HG03520 (cell line): ENCODE measurements around the gene PLD5.
"Not testable (repeated sequence)": the region's sequence is repeated elsewhere in the genome, so short reads cannot be mapped to it uniquely, and the experiment has no call there.

Experiments
- ATAC-seq: cut with Tn5 transposase; IDR thresholded peaks from one replicate; pipeline ENCODE4 v1.9.1; 2021; ENCODE audit warnings: mild to moderate bottlenecking, moderate library complexity; ENCODE audit not compliant: unreplicated experiment

Gene PLD5

DNA sequence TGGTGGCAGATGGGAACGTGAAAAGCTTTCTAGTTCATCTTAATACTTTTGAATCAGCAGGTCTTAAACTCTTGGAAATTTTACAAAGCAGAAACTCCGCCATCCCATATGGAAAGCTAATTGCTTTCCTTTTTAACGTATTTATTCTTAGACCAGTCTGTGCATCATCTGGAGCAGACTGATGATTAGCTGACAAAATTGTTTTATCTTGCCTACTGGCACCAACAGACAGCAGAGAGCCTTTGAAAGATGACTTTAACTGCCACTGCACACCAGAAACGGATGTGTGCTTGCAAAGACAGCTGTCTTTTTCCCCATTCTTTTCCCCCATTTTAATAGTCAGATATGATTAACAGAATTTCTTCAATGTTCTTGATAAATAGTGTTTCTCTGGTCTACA lies 97.0 kb downstream of the PLD5 start:
- ATAC-seq = no peak

DNA sequence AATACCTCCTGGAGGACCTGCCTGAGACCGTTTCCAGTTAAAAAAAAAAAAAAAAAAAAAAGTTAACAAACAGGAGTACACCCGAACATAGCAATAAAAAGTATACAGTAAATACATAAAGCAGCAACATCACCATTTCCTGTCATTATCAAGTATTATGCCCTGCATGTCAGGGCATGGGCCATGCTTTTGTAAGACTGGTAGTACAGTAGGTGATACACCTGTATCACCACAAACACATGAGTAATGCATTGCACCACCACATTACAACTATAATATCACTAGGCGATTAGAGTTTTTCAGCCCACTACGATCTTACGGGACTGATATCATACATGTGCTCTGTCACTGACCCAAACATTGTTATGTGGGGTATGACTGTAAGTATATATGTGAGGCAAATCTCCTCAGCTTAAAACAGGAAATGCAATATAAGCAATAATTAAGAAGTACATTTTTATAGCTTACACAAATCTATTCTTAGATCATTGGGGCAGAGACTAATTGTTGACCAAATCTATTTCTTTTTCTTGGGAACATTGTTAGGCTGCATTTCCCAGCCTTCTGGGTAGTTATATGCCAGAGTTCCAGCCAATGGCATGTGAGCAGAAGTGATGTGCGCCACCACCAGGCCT lies 98.1 kb downstream of the PLD5 start:
- ATAC-seq = no peak

- peak; percentile 58 for ATAC-seq
These were observed 99.3 kb downstream of the PLD5 start for GRCh38 chr1:242425232-242425631.

DNA sequence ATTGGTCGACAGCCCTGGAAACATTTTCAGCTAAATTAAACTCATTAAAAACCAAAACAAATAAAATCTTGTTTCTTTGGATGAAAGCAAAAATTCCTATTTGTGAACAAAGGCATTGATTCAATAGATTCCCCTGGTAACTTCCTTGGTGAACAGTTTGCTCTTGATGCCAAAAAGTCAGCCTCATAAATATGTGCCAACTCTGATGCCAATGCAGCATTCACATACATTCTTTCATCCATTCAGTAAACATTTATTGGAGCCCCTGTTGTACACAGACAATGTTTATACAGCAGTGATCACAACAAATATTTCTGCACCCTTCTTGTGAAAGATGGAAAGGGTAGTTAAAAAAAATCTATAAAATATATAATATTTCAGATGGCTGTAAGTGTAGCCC lies 107.8 kb downstream of the PLD5 start:
- no peak for ATAC-seq

- no peak for ATAC-seq
These were observed 111.6 kb downstream of the PLD5 start for GRCh38 chr1:242412921-242413320.

GRCh38 chr1:242411901-242412300 lies 112.6 kb downstream of the PLD5 start:
- no peak for ATAC-seq

- no peak for ATAC-seq
These were observed 118.5 kb downstream of the PLD5 start for GRCh38 chr1:242405947-242406346.

GRCh38 chr1:242404296-242404695 lies 120.2 kb downstream of the PLD5 start:
- no peak for ATAC-seq

DNA sequence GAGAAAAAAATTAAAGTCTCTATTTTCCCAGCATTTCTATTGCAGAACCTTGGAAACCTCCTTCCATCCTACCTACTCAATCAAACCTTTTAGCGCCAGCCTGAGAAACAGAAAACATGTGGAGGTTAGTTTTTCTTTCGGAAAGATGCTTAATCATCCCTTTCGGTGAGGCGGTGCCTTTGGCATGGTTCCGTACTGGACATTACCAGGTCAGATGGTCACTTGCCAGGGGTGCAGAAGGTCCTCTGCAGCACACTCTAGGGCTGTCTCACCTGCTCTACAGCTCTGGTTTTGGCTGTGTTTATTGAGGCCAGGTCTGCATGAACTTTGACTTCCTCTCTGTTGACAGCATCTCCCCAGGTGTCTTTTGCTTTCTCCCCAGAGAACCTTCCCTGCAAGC lies 121.5 kb downstream of the PLD5 start:
- ATAC-seq = no peak

- no peak for ATAC-seq
These were observed 122.6 kb downstream of the PLD5 start for GRCh38 chr1:242401937-242402336.

DNA sequence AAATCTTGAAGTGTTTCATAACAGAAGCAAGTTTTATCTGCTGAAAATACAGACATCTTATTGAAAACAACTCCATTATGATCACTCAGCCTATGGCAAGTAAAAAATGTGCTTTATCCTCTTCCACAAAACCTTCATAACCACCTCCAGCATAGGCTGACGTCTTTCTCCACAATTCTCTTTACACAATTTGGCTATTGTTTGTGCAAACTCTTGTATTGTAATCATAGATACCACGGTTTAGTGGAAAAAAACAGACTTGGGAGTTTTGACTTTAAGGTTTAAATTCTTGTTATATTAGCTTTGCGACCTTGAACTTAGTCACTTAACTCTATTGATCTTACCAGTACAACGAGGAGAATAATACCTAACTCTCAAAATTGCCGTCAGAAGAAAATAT lies 126.1 kb downstream of the PLD5 start:
- no peak for ATAC-seq

GRCh38 chr1:242391896-242392295 lies 132.6 kb downstream of the PLD5 start:
- no peak for ATAC-seq

DNA sequence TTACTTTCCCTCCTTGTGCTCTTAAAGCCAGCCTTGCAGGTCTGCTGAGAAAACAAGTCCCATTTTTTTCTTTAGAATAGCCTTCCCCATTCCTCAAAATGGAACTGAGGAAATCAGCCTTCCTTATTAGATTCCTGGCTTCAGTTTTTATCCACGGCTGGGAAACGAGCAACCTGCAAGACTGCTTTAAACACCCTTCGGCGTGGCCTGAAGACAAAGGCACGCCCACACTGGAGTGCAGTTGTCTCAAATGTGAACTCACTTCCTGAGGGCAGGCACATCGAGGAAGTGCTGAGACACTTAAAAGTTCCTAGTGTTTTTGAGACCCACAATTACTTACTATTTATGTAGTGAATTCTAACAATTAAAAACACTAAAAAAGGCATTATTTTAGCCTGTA lies 148.4 kb downstream of the PLD5 start:
- ATAC-seq = not testable (repeated sequence)

DNA sequence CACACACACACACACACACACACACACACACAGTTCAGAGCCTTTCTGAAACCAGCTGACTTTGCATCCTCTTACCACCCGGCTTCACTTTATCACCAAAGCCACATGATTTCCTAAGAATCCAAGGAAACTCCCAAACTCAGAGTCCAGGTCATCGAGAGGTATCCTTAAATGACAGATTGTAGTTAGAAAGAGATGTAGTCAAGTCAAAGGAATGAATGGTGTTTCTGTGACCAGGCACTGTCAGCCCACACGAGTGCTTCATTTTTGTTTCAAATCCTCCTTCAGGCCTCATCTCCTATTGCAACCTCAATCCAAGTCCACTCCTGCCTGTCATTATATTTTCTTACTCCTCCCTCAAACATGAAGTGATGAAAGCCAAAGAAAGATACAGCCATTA lies 174.1 kb downstream of the PLD5 start:
- not testable (repeated sequence) for ATAC-seq

DNA sequence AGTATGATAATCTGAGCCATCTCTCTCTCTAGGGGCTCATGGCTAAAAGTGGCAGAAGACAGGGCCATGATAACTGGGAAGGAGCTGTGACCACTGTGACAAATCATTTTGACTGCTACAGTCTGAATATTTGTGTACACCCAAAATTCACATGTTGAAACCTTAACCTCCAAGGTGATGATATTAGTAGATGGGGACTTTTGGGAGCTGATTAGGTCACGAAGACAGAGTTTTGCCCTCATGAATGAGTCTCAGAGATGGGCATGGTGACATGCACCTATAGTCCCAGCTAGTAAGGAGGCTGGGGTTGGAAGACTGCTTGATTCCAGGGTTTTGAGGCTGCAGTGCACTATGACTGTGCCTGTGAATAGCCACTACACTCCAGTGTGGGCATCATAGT lies 174.9 kb downstream of the PLD5 start:
- no peak for ATAC-seq

DNA sequence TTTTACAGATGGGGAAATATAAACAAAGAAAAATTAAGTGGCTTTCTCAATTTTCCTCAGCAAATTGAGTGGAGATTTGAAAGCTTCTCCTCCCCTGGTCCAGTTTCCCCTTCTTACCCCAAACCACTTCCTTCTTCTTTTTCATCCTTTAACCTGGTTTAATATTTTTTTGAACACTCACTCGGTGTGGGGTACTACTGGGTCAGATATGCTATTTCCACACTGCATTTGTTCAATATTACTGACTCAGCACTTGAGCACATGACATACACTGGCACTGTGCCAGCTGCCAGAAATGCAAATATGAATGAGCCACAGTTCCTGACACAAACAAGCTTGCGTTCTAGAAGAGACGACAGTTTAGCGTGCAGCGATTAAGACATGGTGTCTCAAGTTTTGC lies 193.6 kb downstream of the PLD5 start:
- ATAC-seq = not testable (repeated sequence)

DNA sequence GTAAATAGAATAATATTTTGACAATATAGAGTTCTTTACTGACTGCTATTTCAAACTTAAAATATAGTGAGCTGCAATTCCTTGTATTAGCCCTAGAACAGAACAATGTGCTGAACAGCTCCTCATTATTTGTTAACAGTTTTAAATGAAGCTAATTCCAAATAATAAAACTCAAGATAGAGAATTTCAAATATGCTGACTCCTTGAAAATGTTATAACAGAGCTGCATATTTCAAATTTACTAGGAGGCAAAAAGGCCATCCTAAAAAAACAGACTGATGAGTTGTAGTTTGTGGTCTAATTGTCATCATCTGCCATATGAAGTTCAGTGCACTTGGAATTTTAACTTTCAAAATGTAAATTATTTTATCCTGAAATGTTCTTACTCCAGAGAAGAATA lies 197.1 kb downstream of the PLD5 start:
- ATAC-seq = not testable (repeated sequence)

GRCh38 chr1:242321981-242322380 lies 202.5 kb downstream of the PLD5 start:
- ATAC-seq = not testable (repeated sequence)

- ATAC-seq = no peak
These were observed 206.4 kb downstream of the PLD5 start for GRCh38 chr1:242318140-242318539.

DNA sequence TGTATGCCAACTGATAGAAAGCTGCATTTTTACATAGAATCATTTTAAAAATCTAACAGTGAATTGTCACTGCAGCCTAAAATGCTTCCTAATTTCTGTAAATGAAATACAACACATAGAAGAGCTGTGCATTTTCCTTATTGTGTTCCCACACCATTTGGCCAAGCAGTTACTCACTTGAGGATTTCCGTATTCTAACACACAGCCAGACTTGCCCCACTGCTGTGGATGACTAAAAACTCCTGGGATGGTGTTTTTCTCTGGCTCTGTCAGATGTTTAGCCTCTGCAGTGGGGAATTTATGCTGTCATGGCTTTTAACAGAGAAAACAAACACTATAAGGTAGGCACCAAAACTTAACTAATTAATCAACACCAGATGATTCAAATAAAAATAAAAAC lies 209.6 kb downstream of the PLD5 start:
- not testable (repeated sequence) for ATAC-seq

- ATAC-seq = not testable (repeated sequence)
These were observed 210.3 kb downstream of the PLD5 start for GRCh38 chr1:242314085-242314649.

DNA sequence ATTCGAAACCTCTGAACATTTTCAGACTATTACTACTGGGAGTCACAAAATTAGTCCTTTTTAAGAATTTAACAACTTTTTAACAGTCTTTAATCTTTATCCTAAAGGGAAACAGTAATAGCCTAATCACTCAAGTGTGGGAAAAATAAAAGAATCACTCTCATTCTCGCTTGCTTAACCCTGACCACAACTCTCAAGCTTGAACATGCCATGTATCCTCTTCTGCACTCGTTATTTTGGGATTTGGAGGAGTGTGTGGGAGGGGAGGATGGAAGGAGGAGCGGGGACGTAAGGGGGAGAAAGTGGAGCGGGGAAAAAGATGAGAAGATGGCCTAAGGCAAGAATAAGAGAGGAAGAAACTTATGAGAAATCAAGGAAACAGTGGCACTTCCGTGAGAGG lies 215.8 kb downstream of the PLD5 start:
- ATAC-seq = not testable (repeated sequence)

DNA sequence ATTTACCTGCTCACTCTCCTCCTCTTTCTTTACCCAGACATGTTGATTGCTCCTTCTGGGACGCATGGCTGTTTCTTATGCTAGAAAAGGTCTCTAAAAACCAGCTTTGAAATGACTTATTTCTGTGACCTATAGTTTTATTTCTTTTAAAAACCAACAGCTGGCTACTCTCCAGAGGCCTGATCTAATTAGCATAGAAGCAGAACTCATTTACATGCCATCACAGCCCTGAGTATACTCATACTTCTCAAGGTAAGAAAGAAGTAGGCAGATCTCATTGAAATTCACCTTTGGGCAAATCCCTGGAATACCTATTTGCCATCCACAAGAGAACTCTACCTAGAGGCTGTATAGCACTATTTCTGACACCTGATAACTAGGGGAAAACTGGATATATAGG lies 230.7 kb downstream of the PLD5 start:
- not testable (repeated sequence) for ATAC-seq
